Measurements from ENCODE around the gene PACS2.
"Not testable (repeated sequence)": the region's sequence is repeated elsewhere in the genome, so short reads cannot be mapped to it uniquely, and the experiment has no call there.

The PACS2 gene

GRCh38 chr14:105287249-105288102 is 27.1 kb upstream of the PACS2 start:
- no peak for DNase-seq (ENCODE audit: extremely low read depth in 1 of 2, low read depth in 1 of 2)

DNA sequence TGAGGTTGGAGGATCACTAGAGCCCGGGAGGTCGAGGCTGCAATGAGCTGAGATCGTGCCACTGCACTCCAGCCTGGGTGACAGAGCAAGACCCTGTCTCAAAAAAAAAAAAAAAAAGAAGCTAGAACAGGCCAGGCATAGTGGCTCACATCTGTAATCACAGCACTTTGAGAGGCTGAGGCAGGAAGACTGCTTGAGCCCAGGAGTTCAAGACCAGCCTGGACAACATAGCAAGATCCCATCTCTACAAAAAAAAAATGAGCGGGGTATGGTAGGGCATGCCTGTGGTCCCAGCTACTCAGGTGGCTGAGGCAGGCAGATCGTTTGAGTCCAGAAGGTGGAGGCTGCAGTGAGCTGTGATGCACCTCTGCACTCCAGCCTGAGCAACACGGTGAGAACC is 25.6 kb upstream of the PACS2 start:
- not testable (repeated sequence) for DNase-seq (ENCODE audit: extremely low read depth in 1 of 2, low read depth in 1 of 2)

DNA sequence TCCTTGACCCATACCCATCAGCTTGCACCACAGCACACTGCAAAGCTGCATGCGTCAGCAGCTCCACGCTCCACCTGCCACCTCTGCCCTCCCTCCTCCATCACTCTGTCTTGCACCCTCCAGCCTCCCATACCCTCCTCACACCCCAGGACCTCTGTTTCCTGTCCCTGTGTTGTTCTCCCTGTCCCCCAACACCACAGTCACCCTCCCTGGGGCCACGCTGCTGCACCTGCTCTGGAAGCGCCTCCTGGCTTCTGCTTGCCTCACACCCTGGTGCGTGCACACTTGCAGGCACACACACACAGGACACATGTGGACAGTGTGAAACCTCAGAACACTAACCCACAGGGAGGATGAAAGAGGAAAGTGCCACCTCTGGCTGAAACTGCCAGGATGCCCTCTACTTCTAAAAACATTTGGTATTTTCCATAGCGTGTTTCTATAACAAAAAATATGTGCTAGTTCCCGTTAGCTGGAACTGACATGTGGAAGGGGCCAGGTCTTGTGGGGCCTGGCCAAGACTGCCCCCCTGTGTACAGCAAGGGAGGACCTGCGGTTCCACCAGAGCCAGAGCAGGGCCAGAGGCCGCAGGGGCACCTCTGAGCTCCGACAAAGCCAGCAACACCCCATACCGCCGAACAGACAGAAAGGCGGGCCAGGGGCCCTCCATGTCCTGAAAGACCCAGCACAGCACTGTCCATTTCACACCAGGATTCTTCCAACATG is 23.8 kb upstream of the PACS2 start:
- DNase-seq (ENCODE audit: extremely low read depth in 1 of 2, low read depth in 1 of 2): no peak

GRCh38 chr14:105292826-105293711 is 21.5 kb upstream of the PACS2 start:
- DNase-seq (ENCODE audit: extremely low read depth in 1 of 2, low read depth in 1 of 2): no peak

DNA sequence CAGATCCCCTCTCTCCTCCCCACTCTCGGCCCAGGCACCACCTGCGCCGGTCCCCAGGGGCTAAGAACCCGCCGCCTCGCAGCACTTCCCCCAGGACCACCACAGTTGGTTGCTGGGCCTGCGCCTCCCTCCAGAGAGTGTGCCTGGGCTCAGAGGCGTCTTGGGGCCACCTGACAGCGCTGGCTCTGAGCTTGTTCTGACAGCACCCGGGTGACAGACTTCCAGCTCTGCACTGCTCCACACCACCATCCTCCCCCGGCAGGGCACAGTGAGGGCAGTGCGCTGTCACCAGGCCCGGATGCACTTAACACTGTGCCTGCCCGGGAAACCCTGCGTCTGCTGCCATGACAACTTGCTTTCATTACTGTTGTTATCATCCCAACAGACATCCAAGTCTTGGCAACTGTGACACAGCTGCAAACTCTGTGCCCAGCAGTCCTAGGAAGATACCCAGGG is 20.4 kb upstream of the PACS2 start:
- DNase-seq (ENCODE audit: extremely low read depth in 1 of 2, low read depth in 1 of 2): no peak

GRCh38 chr14:105297311-105297710 is 17.2 kb upstream of the PACS2 start:
- not testable (repeated sequence) for DNase-seq (ENCODE audit: extremely low read depth in 1 of 2, low read depth in 1 of 2)

DNA sequence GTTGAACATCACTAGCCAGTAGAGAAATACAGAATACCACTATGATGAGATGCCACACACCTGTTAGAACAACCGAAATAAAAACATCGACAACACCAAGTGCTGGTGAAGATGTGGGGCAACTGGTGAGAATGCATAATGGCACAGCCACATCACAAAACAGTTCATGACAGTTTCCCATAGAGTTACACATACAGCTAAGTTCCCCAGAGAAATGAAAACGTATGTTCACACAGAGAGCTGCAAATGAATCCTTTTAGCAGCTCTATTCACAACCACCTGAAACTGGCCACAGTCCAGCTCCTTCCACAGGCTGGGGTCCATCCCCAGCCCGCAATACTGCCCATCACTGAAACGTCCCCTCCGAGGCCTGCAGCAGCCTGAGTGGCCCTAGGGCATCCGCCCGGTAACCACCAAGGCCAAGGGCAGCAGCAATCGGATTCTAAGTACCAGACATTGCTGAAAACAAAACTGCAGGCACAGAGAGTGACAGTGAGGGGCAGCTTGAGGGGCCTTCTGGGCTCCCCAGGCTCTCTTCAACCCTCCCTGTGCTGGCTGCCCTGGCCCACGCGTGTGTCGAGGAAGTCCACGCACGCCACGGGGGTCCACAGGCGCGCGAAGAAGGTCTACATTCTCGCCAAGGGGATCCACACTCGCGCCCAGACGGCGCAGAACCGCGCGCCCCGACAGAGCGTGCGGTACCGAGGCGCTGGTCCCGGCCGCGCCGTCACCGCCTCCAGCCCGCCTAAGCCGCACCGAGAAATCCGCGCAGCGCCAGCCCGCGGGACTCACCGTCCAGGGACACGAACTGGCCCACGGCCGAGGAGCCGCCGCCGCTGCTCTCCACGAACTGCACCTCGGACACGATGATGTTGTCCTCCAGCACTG is 14.7 kb upstream of the PACS2 start:
- no peak for DNase-seq (ENCODE audit: extremely low read depth in 1 of 2, low read depth in 1 of 2)

GRCh38 chr14:105300542-105301102 is 13.9 kb upstream of the PACS2 start, which contains the start of gene BRF1:
TSS of gene BRF1 (minus strand) at chr14:105301001. CDS start at chr14:105300629, 372 bp downstream.
- DNase-seq (ENCODE audit: extremely low read depth in 1 of 2, low read depth in 1 of 2): peak; percentile 95 to 96

DNA sequence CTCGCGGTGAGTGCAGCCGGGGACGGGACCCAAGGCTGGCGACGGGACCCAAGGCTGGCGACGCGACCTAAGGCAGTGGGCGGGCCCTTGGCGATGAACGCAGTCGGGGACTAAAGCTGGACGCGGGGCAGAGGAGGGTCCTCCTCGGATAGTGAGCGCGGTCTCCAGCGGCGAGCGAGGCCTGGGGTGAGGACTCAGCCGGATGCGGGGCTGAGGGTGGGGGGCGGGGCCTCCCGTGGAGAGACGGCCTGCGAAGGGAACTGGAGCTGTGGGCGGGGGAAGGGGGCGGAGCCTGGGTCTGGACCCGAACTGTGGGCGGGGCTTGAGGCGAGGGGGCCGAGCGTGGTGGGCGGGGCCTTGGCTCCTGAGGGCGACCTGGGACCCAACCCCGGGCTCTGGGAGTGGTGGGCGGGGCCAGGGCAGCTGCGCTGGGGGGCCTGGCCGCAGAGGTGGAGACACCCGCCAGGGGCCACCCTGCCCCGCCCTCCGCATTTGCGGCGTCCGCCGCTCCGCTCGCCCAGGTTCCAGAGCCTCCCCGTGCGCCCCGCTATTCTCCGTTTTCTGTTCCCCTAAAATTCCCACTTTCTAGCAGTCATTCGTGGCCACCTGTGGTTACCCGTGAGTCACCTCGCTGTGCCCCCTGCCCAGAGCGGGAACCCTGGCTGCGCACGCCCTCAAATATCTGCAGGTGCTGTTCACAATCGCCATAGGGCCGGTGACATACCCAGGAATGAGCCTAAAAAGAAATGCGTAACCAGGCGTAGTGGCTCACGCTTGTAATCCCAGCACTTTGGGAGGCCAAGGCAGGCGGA is 13.2 kb upstream of the PACS2 start:
- DNase-seq (ENCODE audit: extremely low read depth in 1 of 2, low read depth in 1 of 2): peak; percentile 100

- DNase-seq (ENCODE audit: extremely low read depth in 1 of 2, low read depth in 1 of 2): not testable (repeated sequence)
Measured at GRCh38 chr14:105301915-105302249, 12.7 kb upstream of the PACS2 start.

GRCh38 chr14:105303949-105304348 is 10.6 kb upstream of the PACS2 start:
- DNase-seq (ENCODE audit: extremely low read depth in 1 of 2, low read depth in 1 of 2): no peak

DNA sequence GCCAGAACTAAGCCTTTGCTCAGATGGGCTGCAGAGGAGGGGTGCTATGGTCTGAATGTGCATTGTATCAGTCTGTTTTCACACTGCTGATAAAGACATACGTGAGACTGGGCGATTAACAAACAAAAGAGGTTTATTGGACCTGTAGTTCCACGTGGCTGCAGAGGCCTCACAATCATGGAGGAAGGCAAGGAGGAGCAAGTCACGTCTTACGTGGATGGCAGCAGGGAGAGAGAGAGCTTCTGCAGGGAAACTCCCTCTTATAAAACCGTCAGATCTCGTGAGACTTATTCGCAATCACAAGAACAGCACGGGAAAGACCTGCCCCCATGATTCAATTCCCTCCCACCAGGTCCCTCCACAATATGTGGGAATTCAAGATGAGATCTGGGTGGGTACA is 10.0 kb upstream of the PACS2 start:
- no peak for DNase-seq (ENCODE audit: extremely low read depth in 1 of 2, low read depth in 1 of 2)

GRCh38 chr14:105305345-105305744 is 9.2 kb upstream of the PACS2 start:
- no peak for DNase-seq (ENCODE audit: extremely low read depth in 1 of 2, low read depth in 1 of 2)

GRCh38 chr14:105305791-105306190 is 8.8 kb upstream of the PACS2 start:
- no peak for DNase-seq (ENCODE audit: extremely low read depth in 1 of 2, low read depth in 1 of 2)

DNA sequence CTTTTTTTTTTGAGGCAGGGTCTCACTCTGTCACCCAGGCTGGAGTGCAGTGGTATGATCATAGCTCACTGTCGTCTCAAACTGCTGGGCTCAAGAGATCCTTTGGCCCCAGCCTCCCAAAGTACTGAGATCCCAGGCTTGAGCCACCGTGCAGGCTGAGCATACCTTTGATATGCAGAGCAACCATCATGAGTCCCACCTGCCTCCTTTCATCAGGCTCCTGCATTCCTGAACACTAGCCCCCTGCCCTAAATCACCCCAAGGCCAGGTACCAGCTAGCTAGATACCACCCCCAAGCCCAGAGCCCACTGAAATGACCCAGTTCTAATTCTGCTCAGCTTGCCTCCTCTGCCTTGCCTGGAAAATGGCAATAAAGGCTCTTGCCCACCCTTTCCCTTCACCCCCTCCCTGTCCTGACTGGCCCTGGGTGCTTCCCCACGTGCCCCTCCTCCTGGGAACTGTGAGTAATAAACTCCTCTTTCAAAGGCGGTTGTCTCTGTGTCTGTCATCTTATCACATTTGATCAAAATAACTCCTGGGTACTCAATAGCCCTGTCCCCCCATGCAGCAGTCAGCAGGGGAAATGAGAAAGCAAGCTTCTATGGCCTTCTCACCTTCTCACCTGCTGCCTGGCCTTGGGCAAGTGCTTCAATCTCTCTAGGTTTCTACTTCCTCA is 7.4 kb upstream of the PACS2 start:
- DNase-seq (ENCODE audit: extremely low read depth in 1 of 2, low read depth in 1 of 2): no peak

DNA sequence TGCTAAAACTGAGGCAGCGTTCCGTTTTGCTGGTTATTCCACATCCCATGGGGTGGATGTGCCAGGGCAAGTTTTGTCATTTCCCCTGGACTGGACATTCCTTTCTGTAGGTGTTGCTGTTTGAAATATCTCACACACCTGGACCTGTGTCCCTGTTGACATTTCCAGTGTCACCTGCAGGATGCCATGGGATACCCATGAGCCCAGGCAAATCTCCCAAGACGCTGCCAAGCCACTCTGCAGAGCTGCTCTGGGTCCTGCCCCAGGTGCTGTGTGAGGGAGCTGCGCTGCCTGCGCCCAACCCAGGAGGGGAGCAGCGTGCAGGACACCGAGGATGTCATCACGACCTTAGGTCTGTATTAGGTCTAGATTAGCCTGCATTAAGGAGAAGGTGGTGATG is 5.2 kb upstream of the PACS2 start:
- no peak for DNase-seq (ENCODE audit: extremely low read depth in 1 of 2, low read depth in 1 of 2)

DNA sequence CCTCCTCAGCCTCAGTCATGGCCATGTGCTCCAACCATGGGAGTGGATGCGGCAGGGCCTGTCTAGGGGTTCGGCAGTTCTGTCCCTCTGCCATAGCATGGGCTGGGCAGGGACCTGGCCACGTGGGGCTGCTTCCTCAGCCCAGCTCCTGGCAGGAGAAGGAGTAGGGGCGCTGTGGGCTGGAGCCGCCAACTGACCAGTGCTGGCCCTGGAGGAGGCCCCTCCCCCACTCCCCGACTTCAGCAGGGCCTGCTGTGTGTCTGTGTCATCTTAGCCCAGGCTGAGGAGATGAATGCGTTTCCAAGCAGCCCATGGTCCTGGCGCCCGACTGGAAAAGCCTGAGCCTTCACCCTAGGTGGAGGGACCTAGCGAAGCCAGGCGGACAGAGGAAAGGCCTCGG is 2.7 kb upstream of the PACS2 start:
- no peak for DNase-seq (ENCODE audit: extremely low read depth in 1 of 2, low read depth in 1 of 2)

- DNase-seq (ENCODE audit: extremely low read depth in 1 of 2, low read depth in 1 of 2): no peak
Measured at GRCh38 chr14:105312973-105313372, 1.6 kb upstream of the PACS2 start.
